Lung (tissue), 12 donors: ENCODE results near the gene LGALS16. TPM values are rescaled to one million over a fixed set of nuclear protein-coding genes. Genes with fewer than 3 reads are reported as not detected.
"Not testable (repeated sequence)": the region's sequence is repeated elsewhere in the genome, so short reads cannot be mapped to it uniquely, and the experiment has no call there.

Source experiments
- ATAC-seq: fragments of 200-7000 bp; cut with Tn5 transposase; one replicate; pipeline ENCODE4 v1.9.1; 2020; ENCODE audit warnings: moderate number of reproducible peaks; ENCODE audit not compliant: insufficient read depth, low FRiP score
- DNase-seq, 3 donors: peaks; one replicate each; pipeline ENCODE4 v3.0.0-alpha.2; 2013 to 2017
- H3K27ac ChIP-seq, 2 donors: one replicate each; pipeline ENCODE4 v1.5.1; 2013; ENCODE audit warnings: mild to moderate bottlenecking in 2 of 2, moderate library complexity in 2 of 2, control low read depth in 1 of 2, inconsistent platforms in 1 of 2, low read depth in 1 of 2, low read length in 1 of 2
- H3K27me3 ChIP-seq, 3 donors: one replicate each; pipeline ENCODE4 v1.5.1; 2013; ENCODE audit warnings: low read length in 2 of 3; ENCODE audit not compliant: control insufficient read depth in 3 of 3, insufficient read depth in 3 of 3
- H3K36me3 ChIP-seq, 4 donors: one replicate each; pipeline ENCODE4 v1.5.1; 2013; ENCODE audit warnings: low read length in 4 of 4, mild to moderate bottlenecking in 1 of 4, moderate library complexity in 1 of 4; ENCODE audit not compliant: control insufficient read depth in 4 of 4, insufficient read depth in 4 of 4
- H3K4me1 ChIP-seq, 5 donors: one replicate each; pipeline ENCODE4 v1.5.1; 2013; ENCODE audit warnings: low read length in 5 of 5, mild to moderate bottlenecking in 2 of 5, moderate library complexity in 1 of 5; ENCODE audit not compliant: control insufficient read depth in 5 of 5, insufficient read depth in 5 of 5
- H3K4me3 ChIP-seq: one replicate; pipeline ENCODE4 v1.5.1; 2013; ENCODE audit warnings: mild to moderate bottlenecking, control low read depth, moderate library complexity
- H3K9ac ChIP-seq, 2 donors: one replicate each; pipeline ENCODE4 v1.5.1; 2013; ENCODE audit warnings: low read length in 2 of 2, control low read depth in 1 of 2; ENCODE audit not compliant: insufficient read depth in 1 of 2
- H3K9me3 ChIP-seq, 4 donors: one replicate each; pipeline ENCODE4 v1.5.1; 2013; ENCODE audit warnings: low read length in 3 of 4, mild to moderate bottlenecking in 1 of 4, moderate library complexity in 1 of 4; ENCODE audit not compliant: control insufficient read depth in 4 of 4, insufficient read depth in 3 of 4
- WGBS, 2 donors: extraction: QIAGEN DNeasy Blood & Tissue Kit; methylation state at CpG; one replicate each; pipeline ENCODE4 v1.1.7; 2013; 5-methylcytosine and 5-hydroxymethylcytosine counted together
- polyA plus RNA-seq, 2 donors: library from polyadenylated mRNA; stranded (reverse); fragments of 200-250 nt; gene quantifications; one replicate each; pipeline ENCODE4 v1.2.1, GENCODE V29; 2013
- total RNA-seq, 2 donors: library from RNA; depleted of rRNA in 1 of 2; stranded (reverse); fragments of >200 nt in 1 of 2; gene quantifications; one replicate each; pipeline ENCODE4 v1.2.1, GENCODE V29; 2014 to 2021
- TF ChIP-seq, protein P1 (sequence below): IDR thresholded peaks from 2 replicates; pipeline ENCODE4 v1.5.1; 2012; ENCODE audit warnings: mild to moderate bottlenecking; ENCODE audit errors: control extremely low read depth, extremely low read depth
- donor health status: control.
- donor health status: control.
- donor health status: Bipolar disorder and iron deficiency.
- donor health status: healthy.
- donor health status: DM: yes; HTN: yes; CAD: no.

LGALS16 gene
- total and polyA plus RNA-seq, 4 donors: not detected

DNA sequence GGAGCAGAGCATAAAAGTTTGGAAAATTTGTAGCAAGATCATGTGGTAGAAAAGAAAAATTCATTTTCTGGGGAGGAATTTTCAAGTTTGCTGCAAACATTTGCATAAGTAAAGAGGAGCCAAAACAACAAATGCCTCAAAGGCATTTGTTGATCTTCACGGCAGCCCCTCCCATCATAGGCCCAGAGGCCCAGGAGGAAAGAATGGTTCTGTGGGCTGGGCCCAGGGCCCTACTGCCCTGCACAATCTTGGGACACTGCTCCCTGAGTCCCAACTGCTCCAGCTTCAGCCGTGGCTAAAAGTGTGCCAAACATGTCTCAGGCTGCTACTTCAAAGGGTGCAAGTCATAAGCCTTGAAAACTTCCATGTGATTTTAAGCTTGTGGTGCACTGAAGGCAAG, 42.1 kb upstream of the LGALS16 start:
- DNase-seq: no peak
- peaks cover 0 to 2% (median 0%) of the 10 kb centered on the region in 4 donors for H3K36me3 ChIP-seq
- no peak for ATAC-seq
- H3K9ac ChIP-seq: no peak overlapping the region
- WGBS, 2 donors: 74 to 79% methylated on average over 2 of the region's 2 CpGs
- H3K27me3 ChIP-seq: no peaks in the 10 kb centered on the region
- H3K4me3 ChIP-seq: no peak overlapping the region
- peaks cover 0 to 5% (median 2%) of the 10 kb centered on the region in 4 donors for H3K9me3 ChIP-seq
- no peak overlapping the region for H3K27ac ChIP-seq
- TF ChIP-seq, protein P1, sequence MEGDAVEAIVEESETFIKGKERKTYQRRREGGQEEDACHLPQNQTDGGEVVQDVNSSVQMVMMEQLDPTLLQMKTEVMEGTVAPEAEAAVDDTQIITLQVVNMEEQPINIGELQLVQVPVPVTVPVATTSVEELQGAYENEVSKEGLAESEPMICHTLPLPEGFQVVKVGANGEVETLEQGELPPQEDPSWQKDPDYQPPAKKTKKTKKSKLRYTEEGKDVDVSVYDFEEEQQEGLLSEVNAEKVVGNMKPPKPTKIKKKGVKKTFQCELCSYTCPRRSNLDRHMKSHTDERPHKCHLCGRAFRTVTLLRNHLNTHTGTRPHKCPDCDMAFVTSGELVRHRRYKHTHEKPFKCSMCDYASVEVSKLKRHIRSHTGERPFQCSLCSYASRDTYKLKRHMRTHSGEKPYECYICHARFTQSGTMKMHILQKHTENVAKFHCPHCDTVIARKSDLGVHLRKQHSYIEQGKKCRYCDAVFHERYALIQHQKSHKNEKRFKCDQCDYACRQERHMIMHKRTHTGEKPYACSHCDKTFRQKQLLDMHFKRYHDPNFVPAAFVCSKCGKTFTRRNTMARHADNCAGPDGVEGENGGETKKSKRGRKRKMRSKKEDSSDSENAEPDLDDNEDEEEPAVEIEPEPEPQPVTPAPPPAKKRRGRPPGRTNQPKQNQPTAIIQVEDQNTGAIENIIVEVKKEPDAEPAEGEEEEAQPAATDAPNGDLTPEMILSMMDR: no peak
- H3K4me1 ChIP-seq: no peaks in the 10 kb centered on the region

DNA sequence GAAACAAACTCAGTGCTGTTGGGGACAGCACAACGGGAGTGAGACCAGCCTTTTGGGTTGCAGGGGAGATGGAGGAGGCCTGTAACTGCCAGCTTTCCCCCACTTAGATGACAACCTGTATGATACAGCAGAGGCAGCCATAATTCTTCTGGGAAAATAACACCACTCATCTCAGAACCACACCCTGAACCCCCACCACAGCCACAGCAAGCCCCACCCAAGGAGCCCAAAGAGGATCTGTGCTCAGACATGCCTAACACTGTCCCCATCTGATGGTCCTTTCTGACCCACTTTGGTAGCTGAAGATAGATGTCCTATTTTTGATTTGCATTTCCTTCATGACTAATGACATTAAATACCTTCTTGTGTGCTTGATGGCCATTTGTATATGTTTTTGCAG, 38.0 kb upstream of the LGALS16 start:
- no peak overlapping the region for H3K4me3 ChIP-seq
- 53 to 57% methylated on average over 1 of the region's 1 CpG for WGBS, 2 donors
- DNase-seq (no peak), ATAC-seq (no peak)
- TF ChIP-seq, protein P1: no peak
- H3K36me3 ChIP-seq: peaks cover 0 to 2% (median 0%) of the 10 kb centered on the region in 4 donors
- no peaks in the 10 kb centered on the region for H3K27me3 ChIP-seq
- H3K9ac ChIP-seq: no peak overlapping the region
- no peak overlapping the region for H3K27ac ChIP-seq
- no peaks in the 10 kb centered on the region for H3K4me1 ChIP-seq
- peaks cover 0 to 3% (median 0%) of the 10 kb centered on the region in 4 donors for H3K9me3 ChIP-seq

DNA sequence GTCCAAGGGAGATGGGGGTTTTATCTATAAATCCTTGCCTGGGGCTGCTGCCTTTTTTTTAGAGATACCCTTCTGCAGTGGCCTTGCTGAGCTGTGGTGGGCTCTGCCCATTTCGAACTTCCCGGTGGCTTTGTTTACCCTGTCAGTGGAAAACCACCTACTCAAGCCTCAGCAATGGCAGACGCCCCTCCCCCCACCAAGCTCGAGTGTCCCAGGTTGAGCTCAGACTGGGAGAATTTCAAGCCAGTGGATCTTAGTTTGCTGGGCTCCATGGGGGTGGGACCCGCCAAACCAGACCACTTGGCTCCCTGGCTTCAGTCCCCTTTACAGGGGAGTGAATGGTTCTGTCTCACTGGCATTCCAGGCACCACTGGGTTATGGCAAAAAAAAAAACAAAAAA, 31.8 kb upstream of the LGALS16 start:
- Histone ChIP-seq H3K4me3 (no peak overlapping the region), H3K9ac (no peak overlapping the region), H3K9me3 (no peaks in the 10 kb centered on the region), H3K36me3 (no peaks in the 10 kb centered on the region), H3K27me3 (no peaks in the 10 kb centered on the region), H3K4me1 (no peaks in the 10 kb centered on the region), H3K27ac (no peak overlapping the region)
- ATAC-seq: no peak
- no peak for DNase-seq
- 20 to 25% methylated on average over 5 of the region's 5 CpGs for WGBS, 2 donors
- TF ChIP-seq, protein P1: no peak

DNA sequence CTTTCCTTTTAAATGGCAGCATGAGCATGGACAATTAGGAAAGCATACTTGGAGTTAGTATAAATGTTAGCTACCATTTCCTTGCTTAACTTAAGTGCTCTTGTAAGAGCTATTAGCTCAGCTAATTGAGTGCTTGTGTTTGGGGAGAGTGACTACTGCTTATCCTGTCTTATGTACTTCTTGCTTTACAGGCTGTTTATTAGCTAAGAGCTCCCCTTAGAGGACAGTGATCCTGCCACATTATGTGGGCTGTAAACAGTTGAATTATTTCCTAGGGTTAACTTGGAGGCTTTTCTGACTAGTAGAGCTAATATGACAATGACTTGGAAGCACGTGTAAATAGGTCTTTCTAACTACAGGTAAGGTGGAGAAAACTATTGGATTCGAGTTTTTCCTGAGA, 28.1 kb upstream of the LGALS16 start:
- not testable (repeated sequence) for H3K9ac ChIP-seq, H3K27ac ChIP-seq, ATAC-seq, H3K36me3 ChIP-seq, H3K4me3 ChIP-seq, H3K9me3 ChIP-seq, H3K4me1 ChIP-seq, DNase-seq, H3K27me3 ChIP-seq
- WGBS, 2 donors: 55 to 61% methylated on average over 2 of the region's 2 CpGs
